Cardiac fibroblast (primary cell): ENCODE measurements around the gene GRID2.

Source experiments
- DNase-seq, 2 donors: peaks; one replicate each; pipeline versions ENCODE4 v3.0.0 to v3.0.0-alpha.2; 2010; ENCODE audit warnings: low read depth in 2 of 2
- H3K4me3 ChIP-seq, 2 donors: replicated peaks in 1 of 2; 1 replicate in 1 of 2; 2 replicates in 1 of 2; pipeline ENCODE4 v1.5.1; 2011; ENCODE audit warnings: low read depth in 2 of 2, low read length in 2 of 2, mild to moderate bottlenecking in 2 of 2, moderate library complexity in 1 of 2
- TF ChIP-seq, protein P1 (sequence below): IDR thresholded peaks from one replicate; pipeline ENCODE4 v1.5.1; 2011; ENCODE audit warnings: low read depth, mild to moderate bottlenecking, low read length, inconsistent platforms

Gene GRID2

GRCh38 chr4:93780080-93780479 is 1476.3 kb downstream of the GRID2 start:
- no peak for DNase-seq
- H3K4me3 ChIP-seq: no peak overlapping the region
- TF ChIP-seq, protein P1, sequence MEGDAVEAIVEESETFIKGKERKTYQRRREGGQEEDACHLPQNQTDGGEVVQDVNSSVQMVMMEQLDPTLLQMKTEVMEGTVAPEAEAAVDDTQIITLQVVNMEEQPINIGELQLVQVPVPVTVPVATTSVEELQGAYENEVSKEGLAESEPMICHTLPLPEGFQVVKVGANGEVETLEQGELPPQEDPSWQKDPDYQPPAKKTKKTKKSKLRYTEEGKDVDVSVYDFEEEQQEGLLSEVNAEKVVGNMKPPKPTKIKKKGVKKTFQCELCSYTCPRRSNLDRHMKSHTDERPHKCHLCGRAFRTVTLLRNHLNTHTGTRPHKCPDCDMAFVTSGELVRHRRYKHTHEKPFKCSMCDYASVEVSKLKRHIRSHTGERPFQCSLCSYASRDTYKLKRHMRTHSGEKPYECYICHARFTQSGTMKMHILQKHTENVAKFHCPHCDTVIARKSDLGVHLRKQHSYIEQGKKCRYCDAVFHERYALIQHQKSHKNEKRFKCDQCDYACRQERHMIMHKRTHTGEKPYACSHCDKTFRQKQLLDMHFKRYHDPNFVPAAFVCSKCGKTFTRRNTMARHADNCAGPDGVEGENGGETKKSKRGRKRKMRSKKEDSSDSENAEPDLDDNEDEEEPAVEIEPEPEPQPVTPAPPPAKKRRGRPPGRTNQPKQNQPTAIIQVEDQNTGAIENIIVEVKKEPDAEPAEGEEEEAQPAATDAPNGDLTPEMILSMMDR: no peak

DNA sequence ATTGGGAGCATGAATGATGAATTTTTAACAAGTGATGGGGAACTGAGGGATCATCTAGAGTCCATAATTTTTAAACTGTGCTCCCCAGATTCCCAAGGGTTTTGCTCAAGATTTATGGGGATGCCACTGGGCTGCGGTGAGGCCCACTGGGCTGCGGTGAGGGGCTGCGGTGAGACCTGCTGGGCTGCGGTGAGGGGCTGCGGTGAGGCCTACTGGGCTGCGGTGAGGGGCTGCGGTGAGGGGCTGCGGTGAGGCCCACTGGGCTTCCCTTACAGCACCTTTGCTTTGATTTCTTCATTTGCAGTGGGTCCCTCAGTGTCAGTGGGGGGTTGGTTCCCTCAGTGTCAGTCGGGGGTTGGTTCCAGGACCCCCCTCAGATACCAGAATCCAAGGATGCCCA is 1477.4 kb downstream of the GRID2 start:
- TF ChIP-seq, protein P1: no peak
- DNase-seq: no peak
- H3K4me3 ChIP-seq: no peak overlapping the region

GRCh38 chr4:93786149-93786548 is 1482.4 kb downstream of the GRID2 start:
- DNase-seq: no peak
- TF ChIP-seq, protein P1: no peak

DNA sequence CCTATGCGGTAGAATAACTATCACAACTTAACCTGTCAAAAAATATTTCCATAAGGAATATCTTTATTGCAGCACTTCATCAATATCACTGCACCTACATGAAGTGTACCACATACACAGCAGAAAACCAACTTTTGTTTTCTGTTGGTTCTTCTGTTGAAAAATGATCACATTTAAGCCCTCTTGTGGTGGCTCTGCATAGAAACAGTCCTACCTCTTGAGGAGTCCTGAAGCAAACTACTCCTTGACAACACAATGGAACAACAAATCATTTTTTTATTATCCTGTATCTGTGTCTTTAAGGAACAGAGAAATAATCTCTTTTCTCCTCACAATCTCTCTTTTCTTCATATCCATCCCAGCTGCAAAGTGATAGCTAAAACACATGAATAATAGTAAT is 1484.9 kb downstream of the GRID2 start:
- TF ChIP-seq, protein P1: peak; percentile 49
- peak; percentile 14 to 32 for DNase-seq
- no peak overlapping the region for H3K4me3 ChIP-seq

More at GRCh38 chr4:93786149-93786548, 1482.4 kb downstream of the GRID2 start:
- no peak overlapping the region for H3K4me3 ChIP-seq

- TF ChIP-seq, protein P1: peak; percentile 82
- no peak overlapping the region for H3K4me3 ChIP-seq
- DNase-seq: peak; percentile 58 to 65
Observed at GRCh38 chr4:93791570-93792195, 1487.9 kb downstream of the GRID2 start.

- H3K4me3 ChIP-seq: no peak overlapping the region
- no peak for DNase-seq
- TF ChIP-seq, protein P1: no peak
Observed at GRCh38 chr4:93802045-93802444, 1498.3 kb downstream of the GRID2 start.

- H3K4me3 ChIP-seq: no peak overlapping the region
- TF ChIP-seq, protein P1: no peak
- no peak for DNase-seq
Observed at GRCh38 chr4:93809773-93810172, 1506.0 kb downstream of the GRID2 start.
